ENCODE measurements around the gene CRELD2. TPM values are rescaled to one million over a fixed set of nuclear protein-coding genes. Genes with fewer than 3 reads are reported as not detected.

The CRELD2 gene
- total and polyA plus RNA-seq, 2 of the 4 experiments (the other 2 are of a cell fraction): 36.2 to 70.7 TPM

- in situ Hi-C loops (cut with MboI; ENCODE audit: low sequenced_read_pairs): loop anchor here (25.0 kb wide), 1 partner anchor 89 kb away; no protein-coding TSS in a partner anchor
- 90% methylated on average over 3 of the region's 11 CpGs; no CpG with 5 or more reads in 1 of the 2 experiments for WGBS, 2 experiments (ENCODE audit: extremely low coverage in 2 of 2, insufficient read length in 1 of 2)
- ATAC-seq (ENCODE audit: low read depth): no peak
- Histone ChIP-seq H3K4me1 (ENCODE audit: control insufficient read depth, insufficient read depth, low read length) (no peaks in the 10 kb centered on the region), H2AFZ (replicated peaks; ENCODE audit: low read length, poor library complexity) (no peak overlapping the region), H3K27ac (ENCODE audit: insufficient read depth, low read length) (no peak overlapping the region), H3K4me3 (ENCODE audit: insufficient read depth, low read depth, low read length) (no peak overlapping the region), H3K23ac (ENCODE audit: low read depth, low read length) (no peak overlapping the region), H2AK5ac (ENCODE audit: low read depth, low read length) (no peak overlapping the region), H3K9me1 (ENCODE audit: insufficient read depth, low read length) (peaks cover 10% of the 10 kb centered on the region), H3K4ac (ENCODE audit: low read depth, low read length) (no peak overlapping the region), H2BK120ac (ENCODE audit: low read depth, low read length) (no peak overlapping the region), H3K14ac (replicated peaks; ENCODE audit: low read depth, low read length) (no peak overlapping the region), H2BK20ac (ENCODE audit: low read depth, low read length) (no peak overlapping the region), H3K18ac (ENCODE audit: low read depth, low read length) (no peak overlapping the region), H3K4me2 (ENCODE audit: low read depth, low read length) (no peak overlapping the region), H4K91ac (ENCODE audit: insufficient read depth, low read depth, low read length) (no peak overlapping the region), H3K9me3 (ENCODE audit: control insufficient read depth, insufficient read depth, low read length) (no peaks in the 10 kb centered on the region), H4K5ac (ENCODE audit: low read depth, low read length) (no peak overlapping the region), H3K56ac (ENCODE audit: extremely low read depth, insufficient read depth, low read length) (no peak overlapping the region), H3K27me3 (ENCODE audit: control insufficient read depth, insufficient read depth, low read length) (no peaks in the 10 kb centered on the region), H4K20me1 (ENCODE audit: insufficient read depth, low read length) (peaks cover 15% of the 10 kb centered on the region), H2BK5ac (ENCODE audit: low read depth, low read length, poor library complexity, severe bottlenecking) (no peak overlapping the region), H2BK15ac (ENCODE audit: low read depth, low read length) (no peak overlapping the region), H3K9ac (ENCODE audit: low read depth, low read length) (no peak overlapping the region), H4K8ac (ENCODE audit: low read depth in 2 of 2, low read length in 2 of 2) (no peak overlapping the region), H3K79me1 (ENCODE audit: low read depth in 1 of 2, low read length in 2 of 2) (peaks cover 4 to 23% of the 10 kb centered on the region in 2 experiments; a peak in 2 of 4 replicates), H2AK9ac (replicated peaks; ENCODE audit: low read depth, low read length, poor library complexity) (no peak overlapping the region), H3K36me3 (ENCODE audit: control insufficient read depth, insufficient read depth, low read length) (peaks cover 32% of the 10 kb centered on the region)
- TF ChIP-seq MAZ (IDR thresholded peaks at IDR 0.05; ENCODE audit: borderline replicate concordance, low read depth, low read length): no peak
- ChIA-PET CTCF (no interaction called here), POLR2A (ENCODE audit: unreplicated experiment) (no interaction called here)
- no TSS peak for BruUV-seq (replicated peaks)
- dilution Hi-C loops (cut with HindIII; ENCODE audit: low sequenced_read_pairs, unreplicated experiment): no loop called here
- intact Hi-C loops (cut with micrococcal nuclease): no loop called here
- no peak for DNase-seq
Observed at GRCh38 chr22:49901457-49901856, 17.0 kb upstream of the CRELD2 start.

Measured in IMR-90 (cell line).